HEK293 (cell line): ENCODE measurements around the gene CC2D2B.
"Not testable (repeated sequence)": the region's sequence is repeated elsewhere in the genome, so short reads cannot be mapped to it uniquely, and the experiment has no call there.

ENCODE experiments used
- CTCF ChIA-PET: fragments of 350-600 bp; formaldehyde crosslinking; extraction: SDS; loops from one replicate; lab custom pipeline; 2021; ENCODE audit warnings: antibody characterized with exemption; lab: Yijun Ruan, JAX
- POLR2A ChIA-PET: fragments of 300-600 bp; formaldehyde crosslinking; extraction: SDS; loops from one replicate; lab custom pipeline; 2020; ENCODE audit warnings: antibody characterized with exemption, inconsistent platforms; lab: Yijun Ruan, JAX
- H3K27ac ChIP-seq: fragments of 200-500 bp; sonication (Bioruptor generic); 2 replicates; pipeline ENCODE4 v1.5.1; 2014; ENCODE audit warnings: low read depth, low read length, control low read depth, inconsistent platforms; ENCODE audit errors: extremely low read depth
- H3K36me3 ChIP-seq, 2 experiments: fragments of 200-500 bp in 1 of 2; sonication (Bioruptor generic) in 1 of 2; 1 replicate in 1 of 2; 2 replicates in 1 of 2; pipeline ENCODE4 v1.5.1; 2014 to 2017; ENCODE audit warnings: inconsistent platforms in 2 of 2, low read length in 2 of 2; ENCODE audit not compliant: control insufficient read depth in 2 of 2, insufficient read depth in 1 of 2
- H3K4me1 ChIP-seq: fragments of 200-500 bp; sonication (Bioruptor generic); 2 replicates; pipeline ENCODE4 v1.5.1; 2014; ENCODE audit warnings: mild to moderate bottlenecking, low read length, inconsistent platforms; ENCODE audit not compliant: control insufficient read depth, insufficient read depth
- H3K4me3 ChIP-seq: 2 replicates; pipeline ENCODE4 v1.5.1; 2011; ENCODE audit warnings: low read depth, mild to moderate bottlenecking, control low read depth, low read length, moderate library complexity
- H3K9me3 ChIP-seq: fragments of 200-500 bp; sonication (Bioruptor generic); 2 replicates; pipeline ENCODE4 v1.5.1; 2014; ENCODE audit warnings: low read depth, low read length, inconsistent platforms; ENCODE audit not compliant: control insufficient read depth, insufficient read depth
- OVOL3 ChIP-seq: fragments of 450-650 bp; formaldehyde crosslinking; IDR thresholded peaks from 2 replicates; pipeline ENCODE4 v1.5.1; 2016; ENCODE audit warnings: missing biosample characterization, missing genetic modification characterization
- SCRT1 ChIP-seq: fragments of 450-650 bp; formaldehyde crosslinking; IDR thresholded peaks from 2 replicates; pipeline ENCODE4 v1.5.1; 2016; ENCODE audit warnings: missing biosample characterization, missing genetic modification characterization, borderline replicate concordance
- SP7 ChIP-seq: fragments of 450-650 bp; formaldehyde crosslinking; IDR thresholded peaks from 2 replicates; pipeline ENCODE4 v1.5.1; 2016; ENCODE audit warnings: missing biosample characterization, missing genetic modification characterization
- WT1 ChIP-seq: fragments of 450-650 bp; formaldehyde crosslinking; IDR thresholded peaks from 2 replicates; pipeline ENCODE4 v1.5.1; 2016; ENCODE audit warnings: missing biosample characterization, missing genetic modification characterization
- YY2 ChIP-seq: fragments of 450-650 bp; formaldehyde crosslinking; IDR thresholded peaks from 2 replicates; pipeline ENCODE4 v1.5.1; 2016; ENCODE audit warnings: missing biosample characterization, missing genetic modification characterization
- ZNF10 ChIP-seq: fragments of 450-650 bp; formaldehyde crosslinking; IDR thresholded peaks from 2 replicates; pipeline ENCODE4 v1.5.1; 2017; ENCODE audit warnings: missing biosample characterization, missing genetic modification characterization
- ZNF175 ChIP-seq: fragments of 450-650 bp; formaldehyde crosslinking; IDR thresholded peaks from 2 replicates; pipeline ENCODE4 v1.5.1; 2016; ENCODE audit warnings: missing biosample characterization, missing genetic modification characterization
- ZNF473 ChIP-seq: fragments of 450-650 bp; formaldehyde crosslinking; IDR thresholded peaks from 2 replicates; pipeline ENCODE4 v1.5.1; 2017; ENCODE audit warnings: missing biosample characterization, missing genetic modification characterization
- ZNF544 ChIP-seq: fragments of 450-650 bp; formaldehyde crosslinking; IDR thresholded peaks from 2 replicates; pipeline ENCODE4 v1.5.0; 2017; ENCODE audit warnings: missing biosample characterization, missing genetic modification characterization
- ZNF623 ChIP-seq: fragments of 450-650 bp; formaldehyde crosslinking; IDR thresholded peaks from 2 replicates; pipeline ENCODE4 v1.5.1; 2016; ENCODE audit warnings: missing biosample characterization, missing genetic modification characterization
- ZNF768 ChIP-seq: fragments of 450-650 bp; formaldehyde crosslinking; IDR thresholded peaks from 2 replicates; pipeline ENCODE4 v1.5.1; 2018; ENCODE audit warnings: missing biosample characterization, mild to moderate bottlenecking, missing genetic modification characterization
- TF ChIP-seq, protein P1 (sequence below): fragments of 450-650 bp; formaldehyde crosslinking; IDR thresholded peaks from 2 replicates; pipeline ENCODE4 v1.5.1; 2017; ENCODE audit warnings: missing biosample characterization, missing genetic modification characterization
- TF ChIP-seq, protein P2 (sequence below): sonication (generic); formaldehyde crosslinking; IDR thresholded peaks from 2 replicates; pipeline ENCODE4 v1.8.1; 2022; ENCODE audit warnings: mild to moderate bottlenecking, moderate library complexity, missing genetic modification reagents

Gene CC2D2B

DNA sequence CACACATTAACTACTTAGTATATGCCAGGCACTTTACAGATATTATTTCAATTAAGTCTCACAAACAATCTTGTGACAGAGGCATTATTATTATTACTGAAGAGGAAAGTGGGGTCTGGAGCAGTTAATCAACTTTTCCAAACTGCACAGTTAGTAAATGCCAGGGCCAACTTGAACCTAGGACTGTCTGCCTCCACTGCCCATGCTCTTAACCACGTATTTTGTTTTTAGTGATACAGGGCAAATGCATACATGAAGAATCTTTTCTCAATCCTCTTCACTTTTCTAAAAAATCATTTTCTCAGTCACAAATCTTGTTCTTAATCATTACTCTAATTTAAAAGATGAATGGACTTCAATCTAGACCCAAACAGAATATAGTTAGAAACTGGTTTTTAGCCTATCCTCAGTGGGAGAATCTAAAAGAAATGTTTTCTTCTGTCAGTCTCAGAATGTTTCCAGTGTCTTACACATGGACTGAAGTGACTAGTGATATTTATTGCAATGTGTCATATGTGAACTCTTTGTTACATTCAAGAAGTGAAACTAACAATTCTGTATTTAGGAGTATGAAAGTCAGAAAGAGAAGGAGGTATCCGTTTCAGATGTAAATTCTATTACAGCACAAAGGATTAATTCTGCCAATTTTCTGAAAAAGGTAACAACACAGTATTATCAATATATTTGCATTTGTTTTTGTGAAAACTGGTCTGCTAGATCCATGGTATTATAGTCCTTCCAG, 80.1 kb downstream of the CC2D2B start:
- no peak overlapping the region for H3K4me3 ChIP-seq

DNA sequence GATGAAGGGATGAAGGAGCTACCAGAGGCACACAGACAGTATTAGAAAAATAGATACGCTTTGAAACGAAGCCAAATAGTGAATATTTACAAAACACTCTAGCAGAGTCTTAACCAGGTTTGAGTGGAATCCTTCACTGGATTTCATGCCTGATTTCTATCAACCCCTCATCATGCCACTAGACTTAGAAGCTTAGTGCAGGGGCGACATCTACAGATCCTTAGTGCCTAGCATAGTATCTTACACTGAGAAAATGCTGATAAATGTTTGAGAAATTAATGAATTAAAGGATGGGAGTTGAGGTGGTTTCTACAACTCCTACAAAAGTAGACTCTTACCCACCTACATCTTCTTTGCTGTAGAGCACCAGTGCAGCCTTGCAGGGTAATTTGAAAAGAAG, 80.9 kb downstream of the CC2D2B start:
- ChIA-PET CTCF (no interaction called here), POLR2A (no interaction called here)
- no peak overlapping the region for H3K4me3 ChIP-seq

More for the DNA sequence above, 80.1 kb downstream of the CC2D2B start:
- no peak for TF ChIP-seq YY2 (tag by site-specific recombination)
- no peak for TF ChIP-seq ZNF623 (tag by site-specific recombination)
- no peak for TF ChIP-seq ZNF175
- TF ChIP-seq SCRT1 (tag by site-specific recombination) = no peak
- no peak for TF ChIP-seq ZNF768 (tag by site-specific recombination)
- Histone ChIP-seq H3K9me3 (no peaks in the 10 kb centered on the region), H3K36me3 (no peaks in the 10 kb centered on the region), H3K4me1 (no peaks in the 10 kb centered on the region), H3K27ac (no peak overlapping the region)
- ChIA-PET CTCF (no interaction called here), POLR2A (no interaction called here)

DNA sequence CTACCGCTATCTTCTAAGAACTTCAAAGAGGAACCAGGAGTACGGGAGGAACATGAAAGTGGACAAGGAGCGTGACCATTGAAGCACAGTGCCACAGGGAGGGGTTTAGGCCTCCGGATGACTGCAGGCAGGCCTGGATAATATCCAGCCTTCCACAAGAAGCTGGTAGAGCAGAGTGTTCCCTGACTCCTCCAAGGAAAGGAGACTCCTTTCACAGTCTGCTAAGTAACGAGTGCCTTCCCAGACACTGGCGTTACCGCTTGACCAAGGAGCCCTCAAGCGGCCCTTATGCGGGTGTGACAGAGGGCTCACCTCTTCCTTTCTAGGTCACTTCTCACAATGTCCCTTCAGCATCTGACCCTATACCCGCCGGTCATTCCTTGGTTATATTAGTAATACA, 86.6 kb downstream of the CC2D2B start:
- H3K4me1 ChIP-seq, H3K36me3 ChIP-seq, H3K9me3 ChIP-seq, H3K4me3 ChIP-seq, CTCF ChIA-PET, H3K27ac ChIP-seq: not testable (repeated sequence)
- POLR2A ChIA-PET = interaction anchor here (0.5 kb wide), 1 partner anchor 14 kb away, joined by 8 read pairs; no protein-coding TSS in a partner anchor

More for the DNA sequence above, 80.9 kb downstream of the CC2D2B start:
- Histone ChIP-seq H3K36me3 (no peaks in the 10 kb centered on the region), H3K9me3 (no peaks in the 10 kb centered on the region), H3K27ac (no peak overlapping the region), H3K4me1 (no peaks in the 10 kb centered on the region)
- TF ChIP-seq OVOL3 (tag by site-specific recombination) (no peak), ZNF544 (no peak)

DNA sequence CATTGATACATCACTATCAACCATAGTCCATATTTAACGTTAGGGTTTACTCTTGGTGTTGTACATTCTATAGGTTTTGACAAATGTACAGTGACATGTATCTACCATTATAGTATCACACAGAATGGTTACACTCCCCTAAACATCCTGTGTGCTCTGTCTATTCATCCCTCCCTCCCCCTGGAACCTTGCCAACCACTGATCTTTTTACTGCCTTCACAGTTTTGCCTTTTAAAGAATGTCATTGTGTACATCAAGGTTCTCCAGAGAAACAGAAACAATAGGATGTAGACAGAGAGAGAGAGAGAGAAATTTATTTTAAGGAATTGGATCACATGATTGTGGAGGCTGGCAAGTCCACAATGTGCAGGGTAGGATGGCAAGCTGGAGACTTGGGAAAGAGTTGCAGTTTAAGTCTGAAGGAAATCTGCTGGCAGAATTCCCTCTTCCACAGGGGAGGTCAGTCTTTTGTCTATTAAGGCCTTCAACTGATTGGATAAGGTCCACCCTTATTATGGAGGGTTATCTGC, 90.5 kb downstream of the CC2D2B start:
- CTCF ChIA-PET = no interaction called here
- H3K4me3 ChIP-seq = no peak overlapping the region
- TF ChIP-seq, protein P1, sequence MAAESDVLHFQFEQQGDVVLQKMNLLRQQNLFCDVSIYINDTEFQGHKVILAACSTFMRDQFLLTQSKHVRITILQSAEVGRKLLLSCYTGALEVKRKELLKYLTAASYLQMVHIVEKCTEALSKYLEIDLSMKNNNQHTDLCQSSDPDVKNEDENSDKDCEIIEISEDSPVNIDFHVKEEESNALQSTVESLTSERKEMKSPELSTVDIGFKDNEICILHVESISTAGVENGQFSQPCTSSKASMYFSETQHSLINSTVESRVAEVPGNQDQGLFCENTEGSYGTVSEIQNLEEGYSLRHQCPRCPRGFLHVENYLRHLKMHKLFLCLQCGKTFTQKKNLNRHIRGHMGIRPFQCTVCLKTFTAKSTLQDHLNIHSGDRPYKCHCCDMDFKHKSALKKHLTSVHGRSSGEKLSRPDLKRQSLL (tag by site-specific recombination) = no peak
- TF ChIP-seq ZNF10 (tag by site-specific recombination) = 0 out of 2 replicates have a peak, but pooled peaks have one; percentile 46

DNA sequence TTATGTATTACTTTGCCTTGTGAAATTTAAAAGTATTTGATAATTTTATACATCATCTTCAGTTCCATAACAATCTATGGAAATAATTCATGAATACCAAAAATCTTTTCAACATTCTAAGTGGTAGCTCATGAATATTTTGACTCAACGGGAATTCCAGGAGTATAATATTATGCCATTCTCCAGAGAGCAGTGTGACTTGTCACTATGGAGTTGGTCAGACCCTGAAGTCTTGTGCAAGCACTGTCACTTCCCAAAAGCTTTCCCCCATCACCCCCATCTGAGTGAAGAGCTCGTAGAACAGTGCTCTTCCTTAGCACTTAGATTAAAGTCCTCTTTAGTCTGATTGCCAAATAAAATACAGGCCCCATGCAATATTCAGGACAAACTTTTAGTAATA, 106.2 kb downstream of the CC2D2B start:
- Histone ChIP-seq H3K27ac (no peak overlapping the region), H3K36me3 (no peaks in the 10 kb centered on the region), H3K4me1 (no peaks in the 10 kb centered on the region), H3K9me3 (no peaks in the 10 kb centered on the region), H3K4me3 (no peak overlapping the region)
- TF ChIP-seq SP7 (tag by site-specific recombination) (no peak), WT1 (tag by site-specific recombination) (no peak), ZNF473 (tag by site-specific recombination) (no peak)
- TF ChIP-seq, protein P2, sequence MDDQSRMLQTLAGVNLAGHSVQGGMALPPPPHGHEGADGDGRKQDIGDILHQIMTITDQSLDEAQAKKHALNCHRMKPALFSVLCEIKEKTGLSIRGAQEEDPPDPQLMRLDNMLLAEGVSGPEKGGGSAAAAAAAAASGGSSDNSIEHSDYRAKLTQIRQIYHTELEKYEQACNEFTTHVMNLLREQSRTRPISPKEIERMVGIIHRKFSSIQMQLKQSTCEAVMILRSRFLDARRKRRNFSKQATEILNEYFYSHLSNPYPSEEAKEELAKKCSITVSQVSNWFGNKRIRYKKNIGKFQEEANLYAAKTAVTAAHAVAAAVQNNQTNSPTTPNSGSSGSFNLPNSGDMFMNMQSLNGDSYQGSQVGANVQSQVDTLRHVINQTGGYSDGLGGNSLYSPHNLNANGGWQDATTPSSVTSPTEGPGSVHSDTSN (CRISPR knock-in tag) = no peak
- ChIA-PET CTCF (interaction anchor here (0.6 to 8.7 kb wide), 5 partner anchors 9 to 327 kb away, joined by 3 to 96 read pairs (median 3); no protein-coding TSS in a partner anchor), POLR2A (no interaction called here)

More for the DNA sequence above, 90.5 kb downstream of the CC2D2B start:
- Histone ChIP-seq H3K27ac (no peak overlapping the region), H3K36me3 (no peaks in the 10 kb centered on the region; a peak in 1 of 3 replicates), H3K9me3 (no peaks in the 10 kb centered on the region), H3K4me1 (no peaks in the 10 kb centered on the region)
- POLR2A ChIA-PET = no interaction called here
